Neural cell (in vitro differentiated cells): ENCODE data around the gene IQGAP1. TPM values are rescaled to one million over a fixed set of nuclear protein-coding genes. Genes with fewer than 3 reads are reported as not detected.

Source experiments
- H2AFZ ChIP-seq: fragments of 200-600, 300-800 bp; sonication (generic), shearing (Covaris generic); 2 replicates; pipeline ENCODE4 v1.6.0; 2014; ENCODE audit warnings: low read depth, mild to moderate bottlenecking, antibody characterized with exemption, low read length, moderate library complexity
- H3F3A ChIP-seq: fragments of 200-600 bp; shearing (Covaris generic); 2 replicates; pipeline ENCODE4 v1.6.1; 2016; ENCODE audit warnings: mild to moderate bottlenecking, moderate library complexity, mixed read lengths, antibody characterized with exemption, low read length; ENCODE audit not compliant: insufficient read depth, poor library complexity, severe bottlenecking
- H3K27ac ChIP-seq: fragments of 200-600, 300-800 bp; sonication (generic), shearing (Covaris generic); 2 replicates; pipeline ENCODE4 v1.5.1; 2014; ENCODE audit warnings: mild to moderate bottlenecking, low read length, moderate library complexity
- H3K27me3 ChIP-seq: fragments of 300-800, 200-600 bp; sonication (generic), shearing (Covaris generic); 2 replicates; pipeline ENCODE4 v1.6.0; 2014; ENCODE audit warnings: mild to moderate bottlenecking, low read depth, low read length, moderate library complexity; ENCODE audit not compliant: insufficient read depth
- H3K36me3 ChIP-seq: fragments of 300-800, 200-600 bp; sonication (generic), shearing (Covaris generic); 2 replicates; pipeline ENCODE4 v1.5.1; 2014; ENCODE audit warnings: mild to moderate bottlenecking, antibody characterized with exemption, low read length, moderate library complexity; ENCODE audit not compliant: insufficient read depth
- H3K4me2 ChIP-seq: fragments of 300-800, 200-600 bp; sonication (generic), shearing (Covaris generic); 2 replicates; pipeline ENCODE4 v1.6.0; 2014; ENCODE audit warnings: mild to moderate bottlenecking, low read length
- H3K4me3 ChIP-seq: fragments of 300-800, 200-600 bp; sonication (generic), shearing (Covaris generic); 2 replicates; pipeline ENCODE4 v1.5.1; 2014; ENCODE audit warnings: mild to moderate bottlenecking, low read length, moderate library complexity
- H3K79me2 ChIP-seq: fragments of 200-600 bp; shearing (Covaris generic); replicated peaks from 2 replicates; pipeline ENCODE4 v1.6.0; 2014; ENCODE audit warnings: mild to moderate bottlenecking, low read length, moderate library complexity; ENCODE audit not compliant: insufficient read depth
- H3K9ac ChIP-seq: fragments of 300-800, 200-600 bp; sonication (generic), shearing (Covaris generic); 2 replicates; pipeline ENCODE4 v1.6.1; 2016; ENCODE audit warnings: mild to moderate bottlenecking, low read length, mixed read lengths
- H3K9me2 ChIP-seq: fragments of 200-600 bp; shearing (Covaris generic); 2 replicates; pipeline ENCODE4 v1.6.1; 2016; ENCODE audit warnings: mild to moderate bottlenecking, low read length, mixed read lengths; ENCODE audit not compliant: insufficient read depth
- H3K9me3 ChIP-seq: fragments of 200-600, 300-800 bp; sonication (generic), shearing (Covaris generic); 2 replicates; pipeline ENCODE4 v1.6.1; 2016; ENCODE audit warnings: mild to moderate bottlenecking, mixed run types, low read length, moderate library complexity, mixed read lengths
- H4K20me1 ChIP-seq: fragments of 200-600 bp; shearing (Covaris generic); 2 replicates; pipeline ENCODE4 v1.6.1; 2016; ENCODE audit warnings: mild to moderate bottlenecking, mixed run types; ENCODE audit not compliant: insufficient read depth
- CTCF ChIP-seq: fragments of 450-650 bp; IDR thresholded peaks from 2 replicates; pipeline ENCODE4 v1.5.1; 2014; ENCODE audit warnings: antibody characterized with exemption, mild to moderate bottlenecking, moderate library complexity; ENCODE audit not compliant: poor library complexity, severe bottlenecking
- EP300 ChIP-seq: fragments of 450-650 bp; conservative IDR thresholded peaks from 2 replicates; pipeline ENCODE4 v1.6.1; 2014; ENCODE audit warnings: antibody characterized with exemption, mild to moderate bottlenecking, moderate library complexity; ENCODE audit not compliant: poor library complexity, severe bottlenecking
- EZH2 ChIP-seq: fragments of 200-600, 300-800 bp; shearing (Covaris generic), sonication (generic); IDR thresholded peaks from 2 replicates; pipeline ENCODE4 v1.6.1; 2014; ENCODE audit warnings: antibody characterized with exemption, low read length, borderline replicate concordance, mild to moderate bottlenecking; ENCODE audit not compliant: insufficient read depth, poor library complexity, severe bottlenecking
- MXI1 ChIP-seq: fragments of 450-650 bp; conservative IDR thresholded peaks from 2 replicates; pipeline ENCODE4 v1.6.1; 2014; ENCODE audit warnings: antibody characterized with exemption, mild to moderate bottlenecking; ENCODE audit not compliant: poor library complexity, severe bottlenecking
- POLR2AphosphoS5 ChIP-seq: IDR thresholded peaks from 2 replicates; pipeline ENCODE4 v1.6.1; 2012
- RAD21 ChIP-seq: fragments of 450-650 bp; conservative IDR thresholded peaks from 2 replicates; pipeline ENCODE4 v1.6.1; 2014; ENCODE audit warnings: antibody characterized with exemption, mild to moderate bottlenecking, moderate library complexity
- REST ChIP-seq: IDR thresholded peaks from 2 replicates; pipeline ENCODE4 v1.6.1; 2012; ENCODE audit warnings: borderline replicate concordance
- SMC3 ChIP-seq: fragments of 450-650 bp; conservative IDR thresholded peaks from 2 replicates; pipeline ENCODE4 v1.6.1; 2014; ENCODE audit warnings: antibody characterized with exemption, mild to moderate bottlenecking, moderate library complexity; ENCODE audit not compliant: poor library complexity
- TAF1 ChIP-seq: IDR thresholded peaks from 2 replicates; pipeline ENCODE4 v1.6.1; 2012; ENCODE audit warnings: low read depth
- polyA plus RNA-seq: library from polyadenylated mRNA; depleted of rRNA; stranded (reverse); fragments of >200 nt; gene quantifications from 2 replicates; pipeline ENCODE4 v1.2.3, GENCODE V29; 2014

IQGAP1 gene
- polyA plus RNA-seq, 1 donor from 2014 or later = 16.6 TPM

- Histone ChIP-seq H3K4me2 (no peak overlapping the region), H3K27me3 (no peaks in the 10 kb centered on the region), H3K9ac (no peak overlapping the region), H3K36me3 (no peaks in the 10 kb centered on the region), H3K9me2 (no peaks in the 10 kb centered on the region), H3K4me3 (no peak overlapping the region), H2AFZ (no peak overlapping the region), H4K20me1 (no peaks in the 10 kb centered on the region), H3K27ac (no peak overlapping the region), H3K79me2 (no peaks in the 10 kb centered on the region), H3K9me3 (no peaks in the 10 kb centered on the region), H3F3A (no peaks in the 10 kb centered on the region)
- TF ChIP-seq REST (no peak), RAD21 (no peak), TAF1 (no peak), POLR2AphosphoS5 (no peak), CTCF (no peak), EP300 (no peak), EZH2 (no peak), SMC3 (no peak), MXI1 (no peak)
Observed at GRCh38 chr15:90413411-90414379, 25.7 kb downstream of the IQGAP1 start.

- H2AFZ ChIP-seq = no peak overlapping the region
Observed at GRCh38 chr15:90414408-90415028, 26.5 kb downstream of the IQGAP1 start.

More at GRCh38 chr15:90414408-90415028, 26.5 kb downstream of the IQGAP1 start:
- no peak overlapping the region for H3K9ac ChIP-seq
- no peak overlapping the region for H3K4me3 ChIP-seq
- H3K27me3 ChIP-seq = no peaks in the 10 kb centered on the region
- TF ChIP-seq TAF1 = no peak
- no peak for TF ChIP-seq MXI1
- no peak for TF ChIP-seq REST
- TF ChIP-seq SMC3 = no peak
- no peak for TF ChIP-seq RAD21
- TF ChIP-seq EP300 = no peak
- TF ChIP-seq EZH2 = no peak
- no peak for TF ChIP-seq CTCF
- TF ChIP-seq POLR2AphosphoS5 = no peak
- H3K4me2 ChIP-seq = no peak overlapping the region
- no peaks in the 10 kb centered on the region for H3F3A ChIP-seq
- no peaks in the 10 kb centered on the region for H3K9me2 ChIP-seq
- H3K27ac ChIP-seq = no peak overlapping the region
- H3K9me3 ChIP-seq = no peaks in the 10 kb centered on the region
- H4K20me1 ChIP-seq = no peaks in the 10 kb centered on the region
- no peaks in the 10 kb centered on the region for H3K36me3 ChIP-seq
- no peaks in the 10 kb centered on the region for H3K79me2 ChIP-seq
